IMR-90 (cell line): Measurements from ENCODE around the gene CRIM1. TPM values are rescaled to one million over a fixed set of nuclear protein-coding genes. Genes with fewer than 3 reads are reported as not detected.
A peak's percentile ranks its signal among the peaks of the same experiment; 100 is the strongest.

Source experiments
- ATAC-seq: fragments of 200-7000 bp; cut with Tn5 transposase; 2 replicates; pipeline ENCODE4 v1.9.1; 2020; ENCODE audit warnings: low read depth, mild to moderate bottlenecking, moderate library complexity
- BruUV-seq: library from RNA; stranded (reverse); fragments of 400-500 nt; replicated peaks from 2 replicates; lab custom pipeline; 2021; lab: Mats Ljungman, UMichigan
- CTCF ChIA-PET: fragments of 300-600 bp; formaldehyde crosslinking; extraction: SDS; loops from one replicate; lab custom pipeline; 2021; ENCODE audit warnings: antibody characterized with exemption; lab: Yijun Ruan, JAX
- POLR2A ChIA-PET: fragments of 300-600 bp; sonication (Branson Sonifier 250); formaldehyde crosslinking; loops from one replicate; lab custom pipeline; 2022; ENCODE audit warnings: antibody characterized with exemption; ENCODE audit not compliant: unreplicated experiment; lab: Charles Lee
- DNase-seq: peaks from one replicate; pipeline ENCODE4 v3.0.0; 2013
- H2AFZ ChIP-seq: replicated peaks from 2 replicates; pipeline ENCODE3; 2013; ENCODE audit warnings: low read length, mild to moderate bottlenecking; ENCODE audit not compliant: poor library complexity
- H2AK5ac ChIP-seq: 2 replicates; pipeline ENCODE4 v1.6.1; 2013; ENCODE audit warnings: low read depth, low read length, inconsistent platforms
- H2AK9ac ChIP-seq: replicated peaks from 2 replicates; pipeline ENCODE3; 2013; ENCODE audit warnings: mild to moderate bottlenecking, low read depth, low read length, moderate library complexity; ENCODE audit not compliant: poor library complexity
- H2BK120ac ChIP-seq: 2 replicates; pipeline ENCODE4 v1.6.1; 2013; ENCODE audit warnings: low read depth, low read length, inconsistent platforms
- H2BK15ac ChIP-seq: 3 replicates; pipeline ENCODE4 v1.6.1; 2013; ENCODE audit warnings: low read depth, low read length, inconsistent platforms
- H2BK20ac ChIP-seq: 2 replicates; pipeline ENCODE4 v1.6.1; 2013; ENCODE audit warnings: low read depth, mild to moderate bottlenecking, inconsistent platforms, low read length, moderate library complexity
- H2BK5ac ChIP-seq: 2 replicates; pipeline ENCODE4 v1.6.1; 2013; ENCODE audit warnings: mild to moderate bottlenecking, low read depth, low read length, inconsistent platforms; ENCODE audit not compliant: poor library complexity, severe bottlenecking
- H3K14ac ChIP-seq: replicated peaks from 2 replicates; pipeline ENCODE4 v1.6.1; 2013; ENCODE audit warnings: low read depth, low read length, inconsistent platforms
- H3K18ac ChIP-seq: 2 replicates; pipeline ENCODE4 v1.6.1; 2013; ENCODE audit warnings: low read depth, low read length, control low read depth
- H3K23ac ChIP-seq: 2 replicates; pipeline ENCODE4 v1.6.1; 2013; ENCODE audit warnings: low read depth, low read length, inconsistent platforms
- H3K27ac ChIP-seq: 2 replicates; pipeline ENCODE4 v1.5.1; 2013; ENCODE audit warnings: mild to moderate bottlenecking, control low read depth, low read length; ENCODE audit not compliant: insufficient read depth
- H3K27me3 ChIP-seq: 2 replicates; pipeline ENCODE4 v1.6.1; 2013; ENCODE audit warnings: low read length; ENCODE audit not compliant: control insufficient read depth, insufficient read depth
- H3K36me3 ChIP-seq: 2 replicates; pipeline ENCODE4 v1.6.1; 2013; ENCODE audit warnings: low read length, mixed read lengths; ENCODE audit not compliant: control insufficient read depth, insufficient read depth
- H3K4ac ChIP-seq: 2 replicates; pipeline ENCODE4 v1.6.1; 2013; ENCODE audit warnings: low read depth, low read length, inconsistent platforms
- H3K4me1 ChIP-seq: 2 replicates; pipeline ENCODE4 v1.6.1; 2013; ENCODE audit warnings: low read length, mixed read lengths; ENCODE audit not compliant: control insufficient read depth, insufficient read depth
- H3K4me2 ChIP-seq: 2 replicates; pipeline ENCODE4 v1.6.1; 2013; ENCODE audit warnings: low read depth, mild to moderate bottlenecking, control low read depth, low read length, moderate library complexity
- H3K4me3 ChIP-seq: 2 replicates; pipeline ENCODE4 v1.5.1; 2013; ENCODE audit warnings: low read depth, mild to moderate bottlenecking, control low read depth, low read length, moderate library complexity; ENCODE audit not compliant: insufficient read depth
- H3K56ac ChIP-seq: 2 replicates; pipeline ENCODE4 v1.6.1; 2013; ENCODE audit warnings: low read length, inconsistent platforms; ENCODE audit not compliant: insufficient read depth; ENCODE audit errors: extremely low read depth
- H3K79me1 ChIP-seq, 2 experiments: 2 replicates each; pipeline ENCODE4 v1.6.1; 2013; ENCODE audit warnings: low read length in 2 of 2, inconsistent platforms in 1 of 2, low read depth in 1 of 2
- H3K9ac ChIP-seq: 2 replicates; pipeline ENCODE4 v1.6.1; 2013; ENCODE audit warnings: low read depth, low read length, control low read depth
- H3K9me1 ChIP-seq: 2 replicates; pipeline ENCODE4 v1.6.1; 2013; ENCODE audit warnings: low read length, inconsistent platforms; ENCODE audit not compliant: insufficient read depth
- H3K9me3 ChIP-seq: 2 replicates; pipeline ENCODE4 v1.6.1; 2013; ENCODE audit warnings: low read length; ENCODE audit not compliant: control insufficient read depth, insufficient read depth
- H4K20me1 ChIP-seq: 2 replicates; pipeline ENCODE4 v1.6.1; 2013; ENCODE audit warnings: low read length, inconsistent platforms; ENCODE audit not compliant: insufficient read depth
- H4K5ac ChIP-seq: 2 replicates; pipeline ENCODE4 v1.6.1; 2013; ENCODE audit warnings: mild to moderate bottlenecking, low read depth, low read length, control low read depth
- H4K8ac ChIP-seq, 2 experiments: 2 replicates each; pipeline ENCODE4 v1.6.1; 2013; ENCODE audit warnings: low read depth in 2 of 2, low read length in 2 of 2, control low read depth in 1 of 2, inconsistent platforms in 1 of 2
- H4K91ac ChIP-seq: 2 replicates; pipeline ENCODE4 v1.6.1; 2013; ENCODE audit warnings: low read depth, low read length, inconsistent platforms; ENCODE audit not compliant: insufficient read depth
- MAZ ChIP-seq: IDR thresholded peaks from 2 replicates; pipeline ENCODE4 v1.6.1; 2012; ENCODE audit warnings: low read depth, mild to moderate bottlenecking, low read length, improper control_type of control experiment, moderate library complexity, borderline replicate concordance
- POLR2A ChIP-seq: IDR thresholded peaks from 2 replicates; pipeline ENCODE4 v1.6.1; 2012; ENCODE audit warnings: mild to moderate bottlenecking, low read depth, low read length
- WGBS, 2 experiments: methylation state at CpG; one replicate each; pipeline versions ENCODE4 v1.1.5 to v1.1.7; 2013; ENCODE audit warnings: missing lambda C conversion rate in 2 of 2; ENCODE audit not compliant: insufficient read length in 1 of 2; ENCODE audit errors: extremely low coverage in 2 of 2; 5-methylcytosine and 5-hydroxymethylcytosine counted together
- dilution Hi-C: fragments of 300-500 bp; cut with HindIII; formaldehyde crosslinking; loops from one replicate; pipeline ENCODE4 v1.14.3; 2018; ENCODE audit warnings: low sequenced_read_pairs; ENCODE audit not compliant: unreplicated experiment
- in situ Hi-C: fragments of 300-500 bp; cut with MboI; formaldehyde crosslinking; loops from 3 replicates; pipeline ENCODE4 v1.14.3; 2019; ENCODE audit warnings: low sequenced_read_pairs, inconsistent platforms, mixed read lengths
- intact Hi-C: fragments of 100-400 bp; cut with micrococcal nuclease; formaldehyde crosslinking; loops from 2 replicates; pipeline ENCODE4 v1.10.0; 2022
- polyA plus RNA-seq, 3 experiments: library from polyadenylated mRNA; depleted of rRNA; stranded (reverse); fragments of >200 nt; gene quantifications; 2 replicates each; pipeline ENCODE4 v1.2.3, GENCODE V29; 2012; ENCODE audit warnings: low replicate concordance in 1 of 3
- total RNA-seq: library from RNA; depleted of rRNA; stranded (reverse); fragments of >200 nt; gene quantifications from 2 replicates; pipeline ENCODE4 v1.2.3, GENCODE V29; 2012

Gene CRIM1
- total and polyA plus RNA-seq, 2 of the 4 experiments (the other 2 are of a cell fraction) = 285 to 490 TPM

DNA sequence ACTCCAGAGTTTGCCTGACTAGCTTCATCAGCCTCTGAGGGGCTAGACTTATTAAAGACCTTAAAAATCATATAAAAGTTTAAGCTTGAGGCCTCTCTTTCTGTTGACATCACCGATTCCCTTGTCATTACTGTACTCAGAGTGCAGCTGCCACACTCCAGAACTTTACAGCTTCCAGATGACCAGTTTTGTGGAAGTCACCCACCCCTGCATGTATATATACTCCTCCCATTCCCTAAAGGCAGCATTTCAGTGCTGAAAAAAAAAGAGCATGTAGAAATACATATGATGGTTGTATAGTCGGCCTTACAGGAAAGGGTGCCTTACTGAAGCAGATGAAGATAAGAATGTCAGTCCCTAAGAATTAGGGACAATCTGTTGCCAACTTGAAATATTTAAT, 125.1 kb downstream of the CRIM1 start:
- peak overlapping the region; percentile 37; the same call in 1 of the 2 replicates for H3K27ac ChIP-seq
- in situ Hi-C loops = no loop called here
- dilution Hi-C loops = no loop called here
- DNase-seq = no peak
- H2BK15ac ChIP-seq = no peak overlapping the region
- H4K91ac ChIP-seq = peak overlapping the region; percentile 26; the same call in 1 of the 2 replicates
- peaks cover 42% of the 10 kb centered on the region for H3K4me1 ChIP-seq
- no peak for ATAC-seq
- peaks cover 31% of the 10 kb centered on the region for H3K9me1 ChIP-seq
- no peaks in the 10 kb centered on the region for H3K27me3 ChIP-seq
- H3K36me3 ChIP-seq = peaks cover 50% of the 10 kb centered on the region
- no TSS peak for BruUV-seq
- TF ChIP-seq MAZ (no peak), POLR2A (no peak)
- no peak overlapping the region for H4K5ac ChIP-seq
- peaks cover 52 to 71% of the 10 kb centered on the region in 2 experiments for H3K79me1 ChIP-seq
- peak overlapping the region; percentile 18; the same call in 1 of the 2 replicates for H3K23ac ChIP-seq
- H2AK5ac ChIP-seq = no peak overlapping the region
- H2AFZ ChIP-seq = no peak overlapping the region
- H2AK9ac ChIP-seq = no peak overlapping the region
- peak overlapping the region; percentile 2; the same call in 1 of the 2 replicates for H3K18ac ChIP-seq
- ChIA-PET CTCF (interaction anchor here (0.9 kb wide), 2 partner anchors 13 to 19 kb away, joined by 3 read pairs; no protein-coding TSS in a partner anchor), POLR2A (no interaction called here)
- H3K14ac ChIP-seq = peak overlapping the region; percentile 55
- no CpG with 5 or more reads among the region's 2 CpGs for WGBS, 2 experiments
- intact Hi-C loops = no loop called here
- H3K4ac ChIP-seq = peak overlapping the region; percentile 65
- peak overlapping the region; percentile 99 for H2BK5ac ChIP-seq
- H3K4me2 ChIP-seq = no peak overlapping the region
- H3K9ac ChIP-seq = peak overlapping the region; percentile 6; the same call in 1 of the 2 replicates
- H3K4me3 ChIP-seq = no peak overlapping the region
- H2BK20ac ChIP-seq = peak overlapping the region; percentile 73
- H3K9me3 ChIP-seq = peaks cover 5% of the 10 kb centered on the region
- no peak overlapping the region for H3K56ac ChIP-seq
- peak overlapping the region; percentile 80 for H2BK120ac ChIP-seq
- H4K20me1 ChIP-seq = no peaks in the 10 kb centered on the region
- peak overlapping the region in 1 of 2 experiments; percentile 87; a peak in 3 of 4 replicates for H4K8ac ChIP-seq
